GM21528 (cell line): Measurements from ENCODE around the gene CLPSL2.
A peak's percentile ranks its signal among the peaks of the same experiment; 100 is the strongest.
"Not testable (repeated sequence)": the region's sequence is repeated elsewhere in the genome, so short reads cannot be mapped to it uniquely, and the experiment has no call there.

Source experiments
- ATAC-seq: cut with Tn5 transposase; IDR thresholded peaks from one replicate; pipeline ENCODE4 v1.9.1; 2021; ENCODE audit warnings: mild to moderate bottlenecking, moderate library complexity; ENCODE audit not compliant: unreplicated experiment, low FRiP score

CLPSL2 gene, protein sequence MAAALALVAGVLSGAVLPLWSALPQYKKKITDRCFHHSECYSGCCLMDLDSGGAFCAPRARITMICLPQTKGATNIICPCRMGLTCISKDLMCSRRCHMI

DNA sequence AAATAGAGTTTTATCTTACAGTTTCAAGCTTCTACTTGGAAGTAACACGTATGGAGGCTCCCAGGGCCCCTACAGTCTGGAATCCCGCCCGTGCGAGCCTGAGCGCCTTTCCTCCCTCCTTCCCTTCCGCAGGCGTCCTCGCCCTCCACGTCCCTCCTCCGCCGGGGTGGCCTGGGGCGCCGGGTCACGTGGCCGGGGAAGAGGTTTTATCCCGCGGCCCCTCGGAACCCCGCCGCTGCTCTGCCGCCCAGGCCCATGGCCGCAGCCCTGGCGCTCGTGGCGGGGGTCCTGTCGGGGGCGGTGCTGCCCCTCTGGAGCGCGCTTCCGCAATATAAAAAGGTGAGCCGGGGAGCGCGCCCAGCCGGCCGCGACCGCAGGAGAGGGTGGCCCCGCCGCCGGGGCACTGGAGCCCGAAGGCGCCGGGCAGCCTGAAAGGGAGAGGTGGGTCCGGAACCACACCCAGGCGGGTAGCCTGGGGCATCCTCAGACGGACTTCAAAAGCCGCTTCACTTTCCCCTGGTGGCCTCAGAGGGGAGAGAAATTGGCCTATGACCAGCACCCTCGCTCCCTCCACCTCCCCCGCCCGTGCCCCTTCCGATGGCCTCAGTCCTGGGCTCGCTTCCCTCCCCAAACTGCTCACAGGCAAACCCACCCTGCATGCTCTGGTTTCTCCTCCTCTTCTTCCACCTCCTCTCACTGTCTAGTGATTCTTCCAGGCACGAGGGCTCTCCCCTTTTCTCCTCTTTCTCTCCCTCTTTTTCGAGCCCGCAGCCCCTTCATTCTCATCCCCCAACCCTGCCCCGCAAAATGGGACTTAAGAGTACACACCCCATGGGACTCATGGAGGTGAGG is at the start of gene CLPSL2:
Gene CLPSL2, plus strand, starts transcription at position 235 of the 852 bp plus-strand sequence. Its CDS starts 21 bp downstream, at position 256.
- no peak for ATAC-seq

DNA sequence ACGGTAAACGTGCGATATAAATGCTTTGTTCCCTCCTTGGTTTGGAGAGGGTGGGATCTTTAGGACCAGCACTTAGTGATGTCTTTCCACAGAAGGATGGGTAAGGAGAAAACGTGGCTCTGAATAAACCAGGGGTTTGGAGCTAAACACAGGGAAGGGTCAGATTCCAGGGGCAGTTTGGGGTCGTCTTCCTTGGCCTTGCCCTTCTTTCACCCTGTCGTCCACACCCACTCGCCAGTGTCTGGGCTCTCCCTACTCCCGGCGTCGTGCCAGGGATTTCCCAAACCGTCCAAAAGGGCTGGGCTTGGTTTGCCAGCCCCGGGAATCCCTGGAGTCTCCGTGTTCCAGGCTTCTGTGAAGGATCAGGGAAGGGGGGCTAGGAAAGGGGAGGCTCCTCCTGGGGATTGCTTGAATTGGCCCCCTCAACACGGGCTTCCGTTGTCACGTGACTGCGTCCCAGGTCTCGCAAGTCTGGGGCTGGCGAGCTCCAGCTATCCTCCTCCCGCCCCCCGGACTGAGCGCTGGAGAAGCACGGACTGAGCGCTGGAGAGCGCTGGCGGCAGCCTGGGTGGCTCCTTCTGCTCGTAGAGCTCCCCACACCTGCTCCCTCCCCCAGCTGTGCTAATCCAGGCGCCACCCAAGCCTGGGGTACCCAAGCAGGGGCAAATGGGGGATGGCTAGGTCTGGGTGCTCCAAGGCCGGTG is 49.0 kb upstream of the CLPSL2 start:
- ATAC-seq, result peak; percentile 3

DNA sequence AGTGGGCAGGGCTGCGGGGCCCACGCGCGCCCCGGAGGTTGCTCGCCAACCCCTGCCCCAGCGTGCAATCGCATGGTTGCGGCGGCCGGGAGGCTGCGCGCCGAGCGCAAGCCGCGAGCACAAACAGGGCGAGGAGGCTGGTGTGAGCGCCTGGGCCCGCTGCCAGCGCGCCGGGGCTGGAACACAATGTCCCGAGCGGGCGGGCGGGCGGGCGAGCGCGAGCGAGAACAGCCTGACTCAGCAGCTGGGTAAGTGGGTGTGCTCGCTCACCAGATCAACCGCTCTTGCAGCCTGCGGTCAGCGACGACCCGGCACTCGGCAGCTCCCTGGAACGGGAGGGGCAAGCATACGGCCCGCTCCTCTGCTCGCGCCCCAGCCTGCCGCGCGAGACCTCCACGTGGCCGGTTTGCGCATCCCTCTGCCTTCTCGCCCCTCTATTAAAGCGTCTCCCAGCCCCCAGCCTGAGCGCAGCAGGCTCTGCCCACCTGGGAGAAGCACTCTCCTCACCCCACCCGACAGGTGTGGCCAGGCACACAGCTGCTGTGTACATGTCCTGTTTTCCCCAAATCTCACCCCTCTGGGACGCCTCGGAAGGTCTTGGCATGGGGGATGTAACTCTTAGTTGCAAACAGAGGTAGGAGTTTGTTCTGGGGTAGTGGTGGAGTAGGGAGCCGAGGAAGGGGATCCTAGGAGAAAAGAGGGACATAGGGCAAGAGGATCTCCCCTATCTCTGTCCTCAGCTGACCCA is 48.3 kb upstream of the CLPSL2 start:
- peak; percentile 46 for ATAC-seq

DNA sequence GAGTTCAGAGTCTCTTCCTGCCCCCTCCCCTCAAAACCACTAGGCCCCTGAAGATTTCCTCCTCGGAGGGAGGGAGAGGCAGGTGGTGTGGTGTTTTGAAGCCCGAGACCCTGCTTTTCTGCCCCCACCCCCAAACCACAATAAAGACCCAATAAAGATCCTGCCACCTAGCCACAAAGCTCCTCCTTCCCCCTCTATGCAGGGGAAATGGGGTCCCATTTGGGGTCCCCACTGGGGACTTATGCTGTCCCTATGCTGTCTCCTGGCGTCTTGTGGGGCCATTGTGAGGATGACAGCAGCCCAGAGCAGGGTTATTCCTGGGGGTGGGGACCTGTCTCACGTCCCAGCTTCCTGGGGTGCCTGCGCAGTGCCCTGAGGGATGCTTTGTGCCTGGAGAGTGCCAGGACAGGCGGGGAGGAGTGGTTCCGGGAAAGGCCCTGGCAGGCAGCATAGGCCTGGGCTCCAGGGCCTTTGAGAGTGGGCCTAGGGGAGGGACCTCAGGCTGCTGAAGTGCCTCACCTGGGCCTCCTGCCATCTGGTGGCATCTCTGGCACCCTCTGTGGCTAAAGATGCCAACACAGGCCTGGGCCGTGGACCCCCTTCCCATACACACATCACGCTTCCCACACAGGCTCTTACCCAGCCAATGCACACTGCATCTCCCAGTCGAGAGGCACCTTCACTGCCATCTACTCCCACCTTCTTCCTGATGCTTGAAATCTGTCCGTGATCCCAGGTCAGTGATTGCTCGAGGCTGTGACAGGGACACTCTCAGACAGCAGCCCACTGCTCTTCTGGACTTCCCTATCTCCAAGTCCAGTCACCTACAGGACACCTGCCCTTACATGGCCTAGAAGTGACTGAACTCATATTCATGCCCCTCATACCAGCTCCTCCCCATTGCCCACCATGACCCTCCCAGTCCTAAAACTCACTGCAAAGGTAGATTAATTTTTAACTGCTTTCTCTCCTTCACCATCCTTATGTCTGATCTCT is 47.4 kb upstream of the CLPSL2 start:
- ATAC-seq, result no peak

DNA sequence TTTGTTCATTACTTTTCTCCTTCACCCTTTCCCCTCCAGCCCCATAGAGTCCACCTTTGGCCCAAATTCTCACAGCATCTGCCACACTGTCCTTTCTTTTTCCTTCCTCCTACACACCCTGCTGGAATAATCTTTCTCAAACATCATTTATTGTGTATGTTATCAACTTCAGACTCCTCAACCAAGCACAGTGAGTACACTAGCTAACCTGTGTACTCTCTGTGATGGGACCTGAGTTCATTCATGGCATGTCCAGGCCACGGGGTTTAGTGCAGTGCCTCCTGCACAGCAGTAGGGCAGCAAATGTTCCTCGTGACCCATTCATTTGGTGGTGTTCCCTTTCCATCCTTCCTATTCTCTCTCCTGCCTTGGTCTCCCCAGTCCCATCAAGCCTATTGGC is 46.7 kb upstream of the CLPSL2 start:
- ATAC-seq, result no peak

DNA sequence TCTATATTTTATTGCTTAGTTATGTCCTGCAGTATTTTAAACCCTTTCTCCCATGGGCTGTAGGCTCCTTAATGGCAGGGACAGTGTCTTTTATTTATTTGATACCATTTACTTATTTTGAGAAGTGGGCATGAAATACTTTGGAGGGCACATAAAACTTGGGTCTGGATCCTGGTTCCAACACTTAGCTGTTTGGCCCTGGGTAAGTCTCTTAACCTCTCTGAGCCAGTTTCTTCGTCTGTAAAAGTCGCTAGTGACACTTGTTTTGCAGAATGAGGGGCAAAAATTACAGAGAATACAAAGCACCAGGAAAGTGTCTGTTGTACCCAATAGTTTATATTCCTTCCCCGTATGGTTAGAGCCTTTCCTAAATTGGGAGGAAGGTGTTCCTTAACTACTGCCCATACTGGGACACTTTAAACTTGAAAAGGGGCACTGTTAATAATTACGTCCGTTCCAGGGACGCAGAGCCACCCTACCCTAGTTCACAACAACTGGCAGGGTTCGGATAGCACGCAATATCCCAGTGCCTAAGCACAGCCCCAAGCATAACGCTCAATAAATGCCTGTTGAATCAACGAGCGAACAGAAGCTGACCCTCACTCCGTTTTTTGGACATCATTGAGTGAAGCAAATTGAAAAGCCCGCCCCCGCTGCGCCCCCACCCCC is 45.5 kb upstream of the CLPSL2 start:
- no peak for ATAC-seq

DNA sequence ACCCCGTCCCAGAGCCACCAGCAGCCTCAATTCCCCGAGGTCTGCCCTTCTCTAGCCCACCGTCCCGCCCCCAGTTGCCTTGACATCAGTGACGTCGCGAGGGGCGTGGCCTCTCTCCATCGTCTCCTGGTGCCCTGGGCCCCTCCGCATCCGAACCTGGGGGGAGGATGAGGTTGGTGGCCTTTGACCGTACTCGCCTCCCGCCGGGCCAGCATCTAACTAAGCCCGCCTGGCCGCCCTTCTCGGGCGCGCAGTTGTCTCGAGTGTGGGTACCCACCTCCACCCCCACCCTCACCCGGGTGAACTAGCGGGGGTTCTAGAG is 45.0 kb upstream of the CLPSL2 start:
- ATAC-seq, result peak; percentile 56

DNA sequence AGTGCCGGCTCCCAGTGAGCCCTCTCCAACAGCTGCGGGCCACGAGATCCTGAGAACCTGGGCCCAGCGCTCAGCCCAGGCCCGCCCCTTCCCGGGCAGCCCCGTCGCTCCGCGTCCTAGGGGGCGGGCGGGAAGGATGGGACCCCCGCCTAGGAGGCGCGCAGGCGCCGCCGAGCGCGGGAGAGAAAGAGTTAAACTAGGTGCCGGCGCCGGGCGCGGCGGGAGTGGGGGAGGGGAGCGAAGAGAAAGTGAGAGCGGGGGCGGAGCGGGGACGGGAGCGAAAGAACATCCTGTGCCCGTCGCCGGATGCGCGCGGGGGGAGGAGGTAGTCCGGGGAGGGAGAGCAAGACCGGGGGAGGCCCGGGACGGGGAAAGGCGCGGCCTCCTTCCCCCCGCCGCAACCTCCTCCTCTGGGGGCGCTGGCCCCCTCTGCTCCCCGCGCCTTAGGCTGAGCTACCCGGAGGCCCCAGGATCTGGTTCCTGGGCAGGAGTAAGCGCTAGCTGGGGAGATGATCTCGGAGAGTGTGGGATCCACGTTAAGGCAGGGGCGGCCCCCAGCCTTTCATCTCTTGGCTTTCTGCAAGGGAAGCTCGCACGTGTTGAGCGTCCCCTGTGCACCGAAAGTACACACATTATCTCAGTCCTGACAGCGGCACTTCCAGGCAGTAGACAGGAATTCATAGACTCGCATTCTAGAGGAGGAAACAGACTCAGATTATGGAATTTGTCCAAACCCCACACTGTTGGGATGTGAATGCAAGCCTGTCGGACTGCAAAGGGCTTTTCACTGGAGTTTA is 44.5 kb upstream of the CLPSL2 start:
- ATAC-seq, result peak; percentile 54

DNA sequence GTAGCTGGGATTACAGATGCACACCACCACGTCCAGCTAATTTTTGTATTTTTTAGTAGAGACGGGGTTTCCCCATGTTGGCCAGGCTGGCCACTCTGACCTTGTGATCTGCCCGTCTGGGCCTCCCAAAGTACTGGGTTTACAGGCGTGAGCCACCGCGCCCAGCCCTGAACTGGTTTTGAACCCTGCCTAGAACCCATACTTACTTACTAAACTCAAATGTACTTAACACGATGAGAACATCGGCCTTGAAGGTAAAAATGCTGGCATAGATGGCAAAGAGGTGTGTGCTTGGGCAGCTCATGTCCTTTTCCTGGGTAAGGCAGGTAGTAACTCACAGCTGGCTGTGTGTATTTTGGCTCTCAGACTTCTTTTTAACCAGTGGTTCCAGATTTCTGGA is 42.8 kb upstream of the CLPSL2 start:
- no peak for ATAC-seq

DNA sequence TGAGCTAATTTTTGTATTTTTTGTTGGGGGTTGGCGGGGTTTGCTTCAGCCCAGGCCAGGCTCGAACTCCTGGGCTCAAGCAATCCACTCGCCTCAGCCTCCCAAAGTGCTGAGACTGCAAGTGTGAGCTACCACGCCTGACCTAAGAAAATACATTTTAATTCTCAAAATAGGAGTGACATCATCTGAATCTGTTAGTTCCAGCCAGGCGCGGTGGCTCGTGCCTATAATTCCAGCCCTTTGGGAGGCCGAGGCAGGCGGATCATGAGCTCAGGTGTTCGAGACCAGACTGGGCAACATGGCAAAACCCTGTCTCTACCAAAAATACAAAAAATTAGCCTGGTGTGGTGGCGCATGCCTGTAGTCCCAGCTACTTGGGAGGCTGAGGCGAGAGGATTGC is 42.1 kb upstream of the CLPSL2 start:
- not testable (repeated sequence) for ATAC-seq

DNA sequence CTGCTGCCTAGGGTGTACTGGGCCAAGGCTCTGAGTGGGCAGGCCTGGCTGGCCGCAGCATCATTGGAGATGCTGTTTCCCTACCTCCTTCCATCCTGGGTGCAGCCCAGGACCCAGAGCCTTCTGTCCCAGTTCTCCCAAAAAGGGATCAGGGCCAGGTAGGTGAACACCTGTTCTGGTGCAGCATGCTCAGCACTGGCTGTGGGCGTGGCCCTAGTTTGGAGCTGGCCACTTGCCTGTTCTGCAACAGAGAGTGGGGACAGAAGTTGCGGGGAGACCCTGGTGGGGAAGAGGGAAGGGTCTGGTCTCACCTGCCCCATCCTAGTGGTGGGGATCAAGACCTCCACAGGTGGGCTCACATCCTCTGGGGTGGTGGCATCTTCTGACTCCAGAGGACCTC is 40.9 kb upstream of the CLPSL2 start:
- no peak for ATAC-seq

DNA sequence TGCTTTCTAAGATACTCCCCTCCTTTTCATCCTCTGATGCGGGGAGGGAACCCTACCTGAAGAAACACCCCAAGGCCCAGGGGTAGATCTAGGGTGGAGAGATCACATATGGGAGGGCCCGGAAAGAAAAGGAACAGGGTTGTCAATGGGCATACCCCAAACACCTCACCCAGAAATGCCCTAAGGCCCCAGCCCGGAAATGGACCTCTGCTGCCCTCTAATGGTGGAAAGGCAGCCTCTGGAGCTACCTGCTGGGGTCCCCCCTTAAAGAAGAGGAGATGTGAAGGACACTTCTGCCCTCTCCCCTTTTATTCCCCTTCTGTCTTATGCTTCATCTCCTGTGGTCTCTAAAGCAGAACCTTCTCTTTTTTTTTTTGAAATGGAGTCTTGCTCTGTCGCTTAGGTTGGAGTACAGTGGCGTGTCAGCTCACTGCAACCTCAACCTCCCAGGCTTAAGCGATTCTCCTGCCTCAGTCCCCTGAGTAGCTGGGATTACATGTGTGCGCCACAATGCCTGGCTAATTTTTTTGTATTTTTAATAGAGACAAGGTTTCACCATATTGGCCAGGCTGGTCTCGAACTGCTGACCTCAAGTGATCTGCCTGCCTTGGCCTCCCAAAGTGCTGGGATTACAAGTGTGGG is 40.0 kb upstream of the CLPSL2 start:
- no peak for ATAC-seq

DNA sequence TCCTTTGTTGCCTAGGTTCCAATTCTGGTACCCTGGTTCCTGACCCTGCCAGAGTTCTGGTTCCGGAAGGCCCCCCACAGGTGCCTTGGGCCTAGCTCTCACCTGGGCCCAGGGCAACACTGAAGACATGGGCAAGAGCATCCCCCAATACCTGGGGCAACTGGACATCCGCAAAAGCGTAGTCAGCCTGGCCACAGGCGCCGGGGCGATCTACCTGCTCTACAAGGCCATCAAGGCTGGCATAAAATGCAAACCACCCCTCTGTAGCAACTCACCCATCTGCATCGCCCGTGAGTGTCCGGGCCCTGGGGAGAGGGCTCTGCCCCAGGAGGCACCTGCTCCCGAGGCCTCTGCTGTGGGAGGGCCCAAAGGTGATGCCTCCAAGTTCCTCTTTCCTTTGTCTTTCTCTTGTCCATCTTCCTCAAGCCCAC is 39.4 kb upstream of the CLPSL2 start, which contains the start of gene ARMC12:
Gene ARMC12, plus strand, starts transcription at position 51 of the 431 bp plus-strand sequence. Its CDS starts 77 bp downstream, at position 128.
- no peak for ATAC-seq

DNA sequence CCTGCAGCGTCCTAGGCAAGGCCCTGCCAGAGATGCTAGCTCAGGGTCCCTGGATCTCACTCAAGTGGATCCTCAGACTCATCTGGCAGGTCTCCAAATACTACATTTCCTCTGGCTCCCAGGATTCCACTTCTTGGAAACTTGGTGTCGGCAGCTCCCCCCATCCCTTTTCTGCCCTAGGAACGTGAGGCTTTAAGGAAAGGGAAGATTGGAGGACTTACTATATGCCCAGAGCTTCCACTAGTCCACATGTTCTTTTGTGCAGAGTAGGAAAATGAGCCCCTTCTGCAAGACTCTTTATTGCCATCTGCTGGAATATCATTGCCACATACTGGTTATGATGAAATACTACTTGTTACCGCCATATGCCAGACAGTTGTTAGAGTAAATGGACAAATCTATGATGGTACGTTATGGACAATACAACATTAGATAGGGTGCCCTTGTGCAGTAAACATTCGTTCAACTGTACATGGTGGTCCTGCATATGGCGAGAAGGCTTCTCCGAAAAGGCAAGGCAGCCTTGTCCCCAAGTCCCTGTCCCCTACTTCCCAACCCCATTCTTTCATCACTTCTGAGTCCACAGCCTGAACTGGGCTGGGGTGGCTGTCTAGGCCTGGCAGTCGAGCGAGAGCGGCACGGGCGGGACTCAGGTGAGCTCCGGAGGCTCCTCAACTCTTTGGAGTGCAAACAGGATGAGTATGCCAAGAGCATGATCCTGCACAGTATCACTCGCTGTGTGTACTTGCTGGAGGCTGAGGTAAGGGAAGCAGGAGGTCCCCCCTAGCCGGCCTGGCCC is 38.8 kb upstream of the CLPSL2 start:
- no peak for ATAC-seq

DNA sequence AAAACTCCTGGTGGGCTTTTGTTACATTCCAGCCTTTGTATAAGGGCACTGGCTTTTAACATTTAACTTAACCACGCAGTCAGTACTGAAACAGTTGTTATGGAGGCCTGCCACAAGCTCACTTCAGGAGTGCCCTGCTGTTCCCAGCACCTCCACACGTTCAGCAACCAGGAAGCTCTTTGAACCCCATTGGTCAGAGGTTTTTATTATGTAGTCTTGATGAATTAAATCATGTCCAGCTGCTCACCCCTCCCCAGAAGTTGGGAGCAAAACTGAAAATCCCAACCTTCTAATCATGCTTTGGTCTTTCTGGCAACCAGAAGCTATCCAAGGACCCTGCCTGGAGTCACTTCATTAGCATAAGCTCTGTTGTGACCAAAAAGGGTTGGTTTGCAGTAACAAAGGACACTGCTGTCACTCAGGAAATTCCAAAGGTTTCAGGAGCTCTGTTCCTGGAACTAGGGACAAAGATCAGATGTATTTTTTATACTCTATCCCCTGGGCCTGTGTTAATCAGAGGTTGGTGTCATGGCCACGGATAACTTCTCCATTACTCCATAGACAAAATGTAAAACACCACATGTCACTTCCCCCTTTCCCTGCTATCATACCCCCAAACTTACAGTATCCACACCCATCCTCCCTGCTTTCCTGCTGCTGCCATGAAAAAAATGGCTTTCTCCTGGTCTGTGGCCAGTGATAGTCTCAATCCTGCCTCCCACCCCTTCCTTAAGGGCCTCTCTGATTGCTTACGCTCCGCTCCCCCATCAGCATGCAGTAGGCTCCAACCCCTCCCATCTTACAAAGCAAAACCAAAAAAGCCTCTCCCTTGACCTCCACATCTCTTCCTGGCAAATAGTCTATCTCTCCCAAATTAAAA is 36.5 kb upstream of the CLPSL2 start:
- no peak for ATAC-seq

DNA sequence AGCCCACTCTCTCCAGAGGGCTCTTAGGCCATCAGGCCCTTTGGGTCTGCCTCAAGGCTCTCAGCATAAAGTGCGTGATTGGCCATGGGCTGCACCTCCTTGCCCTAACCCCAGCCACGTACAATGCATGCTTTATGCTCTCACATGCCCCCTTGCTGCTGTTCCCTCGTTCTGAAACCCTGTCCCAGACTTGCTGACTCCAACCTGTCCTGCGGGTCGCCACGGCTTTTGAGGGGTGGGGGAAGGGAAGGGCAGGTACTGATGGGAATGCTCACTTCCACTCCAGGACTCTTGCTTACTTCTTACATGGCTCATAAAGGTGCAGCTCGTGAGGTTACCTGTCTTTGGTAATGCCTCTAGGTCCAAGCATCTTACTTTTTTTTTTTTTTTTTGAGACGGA is 33.6 kb upstream of the CLPSL2 start:
- ATAC-seq, result no peak
